ENCODE results near the gene EPHB2.

The EPHB2 gene

GRCh38 chr1:22737374-22738068, 26.9 kb downstream of the EPHB2 start:
- Histone ChIP-seq H3K4me3 (ENCODE audit: severe bottlenecking) (no peak overlapping the region), H3K36me3 (ENCODE audit: low read depth) (no peaks in the 10 kb centered on the region), H3K27ac (ENCODE audit: poor library complexity, severe bottlenecking) (no peak overlapping the region), H3K4me1 (ENCODE audit: insufficient read depth, poor library complexity, severe bottlenecking) (peaks cover 9% of the 10 kb centered on the region), H3K9me3 (ENCODE audit: severe bottlenecking) (no peaks in the 10 kb centered on the region), H3K27me3 (ENCODE audit: insufficient read depth, poor library complexity, severe bottlenecking) (no peaks in the 10 kb centered on the region)
- TF ChIP-seq CTCF (IDR thresholded peaks at IDR 0.05; ENCODE audit: poor library complexity, severe bottlenecking) = no peak
- no peak for DNase-seq (ENCODE audit: low spot score)
- ATAC-seq (ENCODE audit: low read depth) = no peak

- Histone ChIP-seq H3K27me3 (ENCODE audit: insufficient read depth, poor library complexity, severe bottlenecking) (no peaks in the 10 kb centered on the region), H3K27ac (ENCODE audit: poor library complexity, severe bottlenecking) (no peak overlapping the region), H3K36me3 (ENCODE audit: low read depth) (no peaks in the 10 kb centered on the region), H3K9me3 (ENCODE audit: severe bottlenecking) (no peaks in the 10 kb centered on the region), H3K4me1 (ENCODE audit: insufficient read depth, poor library complexity, severe bottlenecking) (peaks cover 9% of the 10 kb centered on the region), H3K4me3 (ENCODE audit: severe bottlenecking) (no peak overlapping the region)
- no peak for TF ChIP-seq CTCF (IDR thresholded peaks at IDR 0.05; ENCODE audit: poor library complexity, severe bottlenecking)
- DNase-seq (ENCODE audit: low spot score) (no peak), ATAC-seq (ENCODE audit: low read depth) (no peak)
Observed at GRCh38 chr1:22738069-22738435, 27.4 kb downstream of the EPHB2 start.

GRCh38 chr1:22738522-22738921, 27.9 kb downstream of the EPHB2 start:
- Histone ChIP-seq H3K9me3 (ENCODE audit: severe bottlenecking) (no peaks in the 10 kb centered on the region), H3K36me3 (ENCODE audit: low read depth) (no peaks in the 10 kb centered on the region), H3K4me3 (ENCODE audit: severe bottlenecking) (no peak overlapping the region), H3K4me1 (ENCODE audit: insufficient read depth, poor library complexity, severe bottlenecking) (peaks cover 9% of the 10 kb centered on the region), H3K27me3 (ENCODE audit: insufficient read depth, poor library complexity, severe bottlenecking) (no peaks in the 10 kb centered on the region), H3K27ac (ENCODE audit: poor library complexity, severe bottlenecking) (no peak overlapping the region)
- no peak for TF ChIP-seq CTCF (IDR thresholded peaks at IDR 0.05; ENCODE audit: poor library complexity, severe bottlenecking)
- no peak for DNase-seq (ENCODE audit: low spot score)
- ATAC-seq (ENCODE audit: low read depth) = no peak

GRCh38 chr1:22739648-22740385, 29.2 kb downstream of the EPHB2 start:
- DNase-seq (ENCODE audit: low spot score) (no peak), ATAC-seq (ENCODE audit: low read depth) (peak; percentile 74)
- Histone ChIP-seq H3K27ac (ENCODE audit: poor library complexity, severe bottlenecking) (peak overlapping the region; percentile 24), H3K4me1 (ENCODE audit: insufficient read depth, poor library complexity, severe bottlenecking) (peaks cover 9% of the 10 kb centered on the region), H3K27me3 (ENCODE audit: insufficient read depth, poor library complexity, severe bottlenecking) (no peaks in the 10 kb centered on the region), H3K9me3 (ENCODE audit: severe bottlenecking) (no peaks in the 10 kb centered on the region), H3K4me3 (ENCODE audit: severe bottlenecking) (no peak overlapping the region), H3K36me3 (ENCODE audit: low read depth) (no peaks in the 10 kb centered on the region)
- no peak for TF ChIP-seq CTCF (IDR thresholded peaks at IDR 0.05; ENCODE audit: poor library complexity, severe bottlenecking)

- no peaks in the 10 kb centered on the region for H3K36me3 ChIP-seq (ENCODE audit: low read depth)
- H3K27me3 ChIP-seq (ENCODE audit: insufficient read depth, poor library complexity, severe bottlenecking) = no peaks in the 10 kb centered on the region
- no peak for TF ChIP-seq CTCF (IDR thresholded peaks at IDR 0.05; ENCODE audit: poor library complexity, severe bottlenecking)
- H3K4me3 ChIP-seq (ENCODE audit: severe bottlenecking) = no peak overlapping the region
- H3K27ac ChIP-seq (ENCODE audit: poor library complexity, severe bottlenecking) = no peak overlapping the region
- ATAC-seq (ENCODE audit: low read depth) (no peak), DNase-seq (ENCODE audit: low spot score) (no peak)
- no peaks in the 10 kb centered on the region for H3K9me3 ChIP-seq (ENCODE audit: severe bottlenecking)
- H3K4me1 ChIP-seq (ENCODE audit: insufficient read depth, poor library complexity, severe bottlenecking) = peaks cover 12% of the 10 kb centered on the region
Observed at GRCh38 chr1:22741118-22741517, 30.5 kb downstream of the EPHB2 start.
